ENCODE measurements around the gene CNTN4. TPM values are rescaled to one million over a fixed set of nuclear protein-coding genes. Genes with fewer than 3 reads are reported as not detected.

CNTN4 gene
- total RNA-seq, 4 donors from 2014 or later = 2.6 to 91.2 (median 13.2) TPM

GRCh38 chr3:2645001-2645400 is 546.3 kb downstream of the CNTN4 start:
- Histone ChIP-seq H3K27me3 (no peaks in the 10 kb centered on the region), H3K4me3 (no peak overlapping the region), H3K9me3 (no peaks in the 10 kb centered on the region), H3K36me3 (no peaks in the 10 kb centered on the region), H3K4me1 (no peaks in the 10 kb centered on the region), H3K27ac (no peak overlapping the region)
- intact Hi-C loops (cut with DNase I; ENCODE audit: low total_unique reads) = no loop called here
- no peak for TF ChIP-seq CTCF (IDR thresholded peaks at IDR 0.05)
- no peak for TF ChIP-seq POLR2A (IDR thresholded peaks at IDR 0.05)
- DNase-seq = no peak

DNA sequence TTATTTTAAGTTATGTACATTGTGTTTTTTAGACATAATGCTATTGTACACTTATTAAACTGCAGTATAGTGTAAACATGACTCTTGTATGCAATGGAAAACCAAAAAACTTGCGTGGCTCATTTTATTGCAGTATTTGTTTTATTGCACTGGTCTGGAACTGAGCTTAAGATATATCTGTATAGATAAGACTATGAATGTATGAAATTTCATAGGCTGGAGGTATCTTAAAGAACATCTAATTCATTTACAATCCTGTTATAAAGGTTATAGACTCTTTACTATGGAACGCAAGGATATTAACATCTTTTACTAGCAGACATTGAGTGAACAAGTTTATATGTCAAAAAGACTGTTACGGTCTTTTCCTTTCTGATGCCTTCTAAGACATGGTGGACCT is 552.1 kb downstream of the CNTN4 start:
- H3K4me1 ChIP-seq = no peaks in the 10 kb centered on the region
- DNase-seq = no peak
- no peaks in the 10 kb centered on the region for H3K9me3 ChIP-seq
- H3K27ac ChIP-seq = no peak overlapping the region
- no peaks in the 10 kb centered on the region for H3K36me3 ChIP-seq
- intact Hi-C loops (cut with DNase I; ENCODE audit: low total_unique reads) = no loop called here
- no peak for TF ChIP-seq POLR2A (IDR thresholded peaks at IDR 0.05)
- TF ChIP-seq CTCF (IDR thresholded peaks at IDR 0.05) = no peak
- no peak overlapping the region for H3K4me3 ChIP-seq
- no peaks in the 10 kb centered on the region for H3K27me3 ChIP-seq

- TF ChIP-seq CTCF (IDR thresholded peaks at IDR 0.05) (no peak), POLR2A (IDR thresholded peaks at IDR 0.05) (no peak)
- H3K27ac ChIP-seq = no peak overlapping the region
These were observed 553.7 kb downstream of the CNTN4 start for GRCh38 chr3:2652386-2652785.

DNA sequence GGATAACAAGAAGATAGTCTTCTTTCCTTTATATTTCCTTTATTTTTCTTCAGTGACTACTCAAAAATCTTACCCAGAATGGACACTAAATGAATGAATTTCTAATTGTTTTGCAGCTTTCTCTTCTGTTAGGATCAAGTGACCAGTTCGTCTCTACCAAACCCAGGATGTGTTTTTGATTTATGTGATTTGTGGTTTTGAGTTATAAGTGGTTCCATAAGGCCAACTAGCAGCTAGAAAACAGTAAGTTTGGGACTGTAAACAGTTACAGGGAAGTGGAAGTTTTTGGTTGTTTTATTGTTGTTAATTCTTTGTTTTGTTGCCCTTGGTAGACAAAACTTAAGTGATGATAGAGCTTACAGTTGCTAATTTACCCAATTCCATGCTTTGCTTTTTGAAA is 555.0 kb downstream of the CNTN4 start:
- Histone ChIP-seq H3K27me3 (no peaks in the 10 kb centered on the region), H3K36me3 (no peaks in the 10 kb centered on the region), H3K27ac (no peak overlapping the region), H3K9me3 (no peaks in the 10 kb centered on the region), H3K4me3 (no peak overlapping the region), H3K4me1 (no peaks in the 10 kb centered on the region)
- DNase-seq = no peak
- intact Hi-C loops (cut with DNase I; ENCODE audit: low total_unique reads) = no loop called here
- TF ChIP-seq CTCF (IDR thresholded peaks at IDR 0.05) (no peak), POLR2A (IDR thresholded peaks at IDR 0.05) (no peak)

More at GRCh38 chr3:2652386-2652785, 553.7 kb downstream of the CNTN4 start:
- Histone ChIP-seq H3K36me3 (no peaks in the 10 kb centered on the region), H3K4me3 (no peak overlapping the region), H3K9me3 (no peaks in the 10 kb centered on the region), H3K4me1 (no peaks in the 10 kb centered on the region), H3K27me3 (no peaks in the 10 kb centered on the region)
- DNase-seq = no peak
- intact Hi-C loops (cut with DNase I; ENCODE audit: low total_unique reads) = no loop called here

DNA sequence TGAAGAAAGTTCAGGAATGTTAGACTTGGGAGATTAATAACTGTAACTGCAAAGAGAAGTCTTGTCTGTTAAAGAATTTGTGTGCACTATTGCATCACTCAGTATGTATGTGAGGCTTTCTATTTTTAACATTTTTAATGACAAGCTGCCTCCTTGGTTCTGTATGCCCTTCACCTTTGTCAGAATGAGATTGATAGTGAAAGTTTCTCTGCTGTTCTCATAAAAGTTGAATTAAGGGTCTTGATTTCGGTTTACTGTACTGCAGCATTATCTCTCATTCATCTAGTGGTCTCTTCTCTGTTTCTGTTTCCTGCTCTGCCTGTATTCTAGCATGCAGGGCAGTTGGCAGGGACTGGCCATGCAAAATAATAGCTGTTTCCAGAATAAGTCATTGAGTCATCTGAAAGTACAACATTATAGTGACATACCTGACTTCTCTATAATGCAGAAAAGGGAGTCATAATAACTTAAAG is 556.6 kb downstream of the CNTN4 start:
- intact Hi-C loops (cut with DNase I; ENCODE audit: low total_unique reads) = no loop called here
- peaks cover 0 to 3% of the 10 kb centered on the region in 2 donors for H3K4me1 ChIP-seq
- no peak for DNase-seq
- H3K36me3 ChIP-seq = no peaks in the 10 kb centered on the region
- no peaks in the 10 kb centered on the region for H3K27me3 ChIP-seq
- H3K4me3 ChIP-seq = no peak overlapping the region
- no peak overlapping the region for H3K27ac ChIP-seq
- TF ChIP-seq CTCF (IDR thresholded peaks at IDR 0.05) (no peak), POLR2A (IDR thresholded peaks at IDR 0.05) (no peak)
- H3K9me3 ChIP-seq = no peaks in the 10 kb centered on the region
